ENCODE data around the gene CCNDBP1.
"Not testable (repeated sequence)": the region's sequence is repeated elsewhere in the genome, so short reads cannot be mapped to it uniquely, and the experiment has no call there.

Gene CCNDBP1

DNA sequence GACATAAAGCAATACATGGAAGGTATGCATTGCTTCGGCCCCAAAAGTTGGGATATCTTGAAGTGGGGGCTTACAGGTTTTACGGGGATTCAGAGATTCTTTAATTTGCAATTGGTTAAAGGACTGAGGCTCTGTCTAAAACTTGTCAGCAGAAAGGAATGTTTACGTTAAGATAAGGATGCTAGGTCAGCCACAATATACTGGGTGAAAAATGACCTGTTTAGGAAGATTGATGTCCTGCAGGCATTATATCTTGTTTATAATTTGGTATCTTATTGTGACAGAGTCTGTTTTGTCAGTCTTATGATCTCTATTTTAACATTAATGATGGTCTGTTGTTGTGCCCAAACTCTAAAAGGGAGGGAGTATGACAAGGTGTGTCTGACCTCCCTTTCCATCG is 15.3 kb upstream of the CCNDBP1 start:
- Histone ChIP-seq H3K4me1 (ENCODE audit: control insufficient read depth, low read length) (no peaks in the 10 kb centered on the region), H3K4me2 (ENCODE audit: low read length) (no peak overlapping the region), H4K20me1 (ENCODE audit: control insufficient read depth, insufficient read depth, low read depth, low read length) (no peaks in the 10 kb centered on the region), H3K27me3 (ENCODE audit: control insufficient read depth, low read length) (no peaks in the 10 kb centered on the region), H3K36me3 (ENCODE audit: control insufficient read depth, low read length) (peaks cover 62% of the 10 kb centered on the region), H3K4me3 (ENCODE audit: low read length) (no peak overlapping the region), H3K9me3 (ENCODE audit: control insufficient read depth, insufficient read depth, low read length) (no peaks in the 10 kb centered on the region), H3K9me2 (replicated peaks; ENCODE audit: control insufficient read depth, low read length) (no peaks in the 10 kb centered on the region), H3K27ac (ENCODE audit: low read depth, low read length) (no peak overlapping the region), H3K79me2 (ENCODE audit: control insufficient read depth, low read length) (no peaks in the 10 kb centered on the region), H3F3A (ENCODE audit: control insufficient read depth, insufficient read depth) (no peaks in the 10 kb centered on the region)
- TF ChIP-seq, protein P1, sequence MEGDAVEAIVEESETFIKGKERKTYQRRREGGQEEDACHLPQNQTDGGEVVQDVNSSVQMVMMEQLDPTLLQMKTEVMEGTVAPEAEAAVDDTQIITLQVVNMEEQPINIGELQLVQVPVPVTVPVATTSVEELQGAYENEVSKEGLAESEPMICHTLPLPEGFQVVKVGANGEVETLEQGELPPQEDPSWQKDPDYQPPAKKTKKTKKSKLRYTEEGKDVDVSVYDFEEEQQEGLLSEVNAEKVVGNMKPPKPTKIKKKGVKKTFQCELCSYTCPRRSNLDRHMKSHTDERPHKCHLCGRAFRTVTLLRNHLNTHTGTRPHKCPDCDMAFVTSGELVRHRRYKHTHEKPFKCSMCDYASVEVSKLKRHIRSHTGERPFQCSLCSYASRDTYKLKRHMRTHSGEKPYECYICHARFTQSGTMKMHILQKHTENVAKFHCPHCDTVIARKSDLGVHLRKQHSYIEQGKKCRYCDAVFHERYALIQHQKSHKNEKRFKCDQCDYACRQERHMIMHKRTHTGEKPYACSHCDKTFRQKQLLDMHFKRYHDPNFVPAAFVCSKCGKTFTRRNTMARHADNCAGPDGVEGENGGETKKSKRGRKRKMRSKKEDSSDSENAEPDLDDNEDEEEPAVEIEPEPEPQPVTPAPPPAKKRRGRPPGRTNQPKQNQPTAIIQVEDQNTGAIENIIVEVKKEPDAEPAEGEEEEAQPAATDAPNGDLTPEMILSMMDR (IDR thresholded peaks at IDR 0.05; ENCODE audit: low read depth, low read length, poor library complexity, severe bottlenecking) = no peak
- no peak for TF ChIP-seq EZH2phosphoT487 (IDR thresholded peaks at IDR 0.05; ENCODE audit: borderline replicate concordance, low read length)

DNA sequence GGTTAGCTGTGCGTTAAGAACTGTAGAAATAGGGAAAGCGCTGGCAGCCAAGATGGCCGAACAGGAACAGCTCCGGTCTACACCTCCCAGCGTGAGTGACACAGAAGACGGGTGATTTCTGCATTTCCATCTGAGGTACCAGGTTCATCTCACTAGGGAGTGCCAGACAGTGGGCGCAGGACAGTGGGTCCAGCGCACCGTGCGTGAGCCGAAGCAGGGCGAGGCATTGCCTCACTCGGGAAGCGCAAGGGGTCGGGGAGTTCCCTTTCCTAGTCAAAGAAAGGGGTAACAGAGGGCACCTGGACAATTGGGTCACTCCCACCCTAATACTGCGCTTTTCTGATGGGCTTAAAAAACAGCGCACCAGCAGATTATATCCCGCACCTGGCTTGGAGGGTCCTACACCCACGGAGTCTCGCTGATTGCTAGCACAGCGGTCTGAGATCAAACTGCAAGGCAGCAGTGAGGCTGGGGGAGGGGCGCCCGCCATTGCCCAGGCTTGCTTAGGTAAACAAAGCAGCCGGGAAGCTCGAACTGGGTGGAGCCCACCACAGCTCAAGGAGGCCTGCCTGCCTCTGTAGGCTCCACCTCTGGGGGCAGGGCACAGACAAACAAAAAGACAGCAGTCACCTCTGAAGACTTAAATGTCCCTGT is 9.4 kb upstream of the CCNDBP1 start:
- not testable (repeated sequence) for H3K4me1 ChIP-seq (ENCODE audit: control insufficient read depth, low read length); H3K27ac ChIP-seq (ENCODE audit: low read depth, low read length); H4K20me1 ChIP-seq (ENCODE audit: control insufficient read depth, insufficient read depth, low read depth, low read length); H3K27me3 ChIP-seq (ENCODE audit: control insufficient read depth, low read length); H3K9me3 ChIP-seq (ENCODE audit: control insufficient read depth, insufficient read depth, low read length); H3K79me2 ChIP-seq (ENCODE audit: control insufficient read depth, low read length); H3K4me2 ChIP-seq (ENCODE audit: low read length); H3K9me2 ChIP-seq (replicated peaks; ENCODE audit: control insufficient read depth, low read length); H3K4me3 ChIP-seq (ENCODE audit: low read length); H3F3A ChIP-seq (ENCODE audit: control insufficient read depth, insufficient read depth)
- peaks cover 58% of the 10 kb centered on the region for H3K36me3 ChIP-seq (ENCODE audit: control insufficient read depth, low read length)

DNA sequence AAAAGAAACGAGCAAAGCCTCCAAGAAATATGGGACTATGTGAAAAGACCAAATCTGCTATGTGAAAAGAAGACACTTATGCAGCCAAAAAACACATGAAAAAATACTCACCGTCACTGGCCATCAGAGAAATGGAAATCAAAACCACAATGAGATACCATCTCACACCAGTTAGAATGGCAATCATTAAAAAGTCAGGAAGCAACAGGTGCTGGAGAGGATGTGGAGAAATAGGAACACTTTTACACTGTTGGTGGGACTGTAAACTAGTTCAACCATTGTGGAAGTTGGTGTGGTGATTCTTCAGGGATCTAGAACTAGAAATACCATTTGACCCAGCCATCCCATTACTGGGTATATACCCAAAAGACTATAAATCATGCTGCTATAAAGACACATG is 8.1 kb upstream of the CCNDBP1 start:
- H3K4me1 ChIP-seq (ENCODE audit: control insufficient read depth, low read length); H3K79me2 ChIP-seq (ENCODE audit: control insufficient read depth, low read length); H4K20me1 ChIP-seq (ENCODE audit: control insufficient read depth, insufficient read depth, low read depth, low read length); H3F3A ChIP-seq (ENCODE audit: control insufficient read depth, insufficient read depth); H3K9me2 ChIP-seq (replicated peaks; ENCODE audit: control insufficient read depth, low read length); H3K4me3 ChIP-seq (ENCODE audit: low read length); H3K9me3 ChIP-seq (ENCODE audit: control insufficient read depth, insufficient read depth, low read length); H3K4me2 ChIP-seq (ENCODE audit: low read length); H3K27ac ChIP-seq (ENCODE audit: low read depth, low read length); H3K27me3 ChIP-seq (ENCODE audit: control insufficient read depth, low read length): not testable (repeated sequence)
- H3K36me3 ChIP-seq (ENCODE audit: control insufficient read depth, low read length) = peaks cover 67% of the 10 kb centered on the region

DNA sequence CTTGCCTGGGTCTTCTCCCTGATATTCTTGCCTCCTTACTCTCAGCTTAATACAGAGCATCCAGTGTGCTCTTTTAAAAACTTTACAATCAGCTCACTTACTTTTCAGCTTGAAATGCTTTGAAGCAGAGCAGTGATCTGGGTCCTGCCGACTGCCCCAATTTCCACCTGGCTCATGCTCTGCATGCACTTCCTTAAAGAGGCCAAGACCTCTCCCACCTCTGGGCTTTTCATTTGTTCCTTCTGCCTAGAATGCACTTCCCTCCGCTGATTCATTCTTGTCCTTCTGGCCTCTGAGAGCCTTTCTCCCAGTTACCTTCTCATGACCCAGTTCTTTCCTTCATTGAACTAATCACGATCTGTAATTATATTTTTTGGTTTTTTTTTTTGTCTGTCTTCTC is 1.9 kb upstream of the CCNDBP1 start:
- Histone ChIP-seq H3K4me3 (ENCODE audit: low read length) (no peak overlapping the region), H3F3A (ENCODE audit: control insufficient read depth, insufficient read depth) (peaks cover 26% of the 10 kb centered on the region), H3K79me2 (ENCODE audit: control insufficient read depth, low read length) (peaks cover 17% of the 10 kb centered on the region), H3K9me2 (replicated peaks; ENCODE audit: control insufficient read depth, low read length) (no peaks in the 10 kb centered on the region), H3K4me1 (ENCODE audit: control insufficient read depth, low read length) (peaks cover 15% of the 10 kb centered on the region), H3K36me3 (ENCODE audit: control insufficient read depth, low read length) (peaks cover 50% of the 10 kb centered on the region), H3K9me3 (ENCODE audit: control insufficient read depth, insufficient read depth, low read length) (no peaks in the 10 kb centered on the region), H3K4me2 (ENCODE audit: low read length) (no peak overlapping the region), H4K20me1 (ENCODE audit: control insufficient read depth, insufficient read depth, low read depth, low read length) (no peaks in the 10 kb centered on the region), H3K27me3 (ENCODE audit: control insufficient read depth, low read length) (no peaks in the 10 kb centered on the region), H3K27ac (ENCODE audit: low read depth, low read length) (no peak overlapping the region)
- TF ChIP-seq, protein P1 (IDR thresholded peaks at IDR 0.05; ENCODE audit: low read depth, low read length, poor library complexity, severe bottlenecking) = no peak
- no peak for TF ChIP-seq EZH2phosphoT487 (IDR thresholded peaks at IDR 0.05; ENCODE audit: borderline replicate concordance, low read length)

All from DOHH2 (cell line).